ENCODE measurements around the gene XDH.

- peak; percentile 53; the same call in 1 of the 2 replicates for TF ChIP-seq CTCF (conservative IDR thresholded peaks at IDR 0.05; ENCODE audit: low read depth, low read length)
- TF ChIP-seq EZH2 (IDR thresholded peaks at IDR 0.05; ENCODE audit: low read length, unreplicated experiment), result no peak
- no peak for TF ChIP-seq EZH2phosphoT487 (IDR thresholded peaks at IDR 0.05; ENCODE audit: borderline replicate concordance, low read length)
These were observed 536 bp downstream of the XDH start for GRCh38 chr2:31413862-31414550.
